IPS DF 6.9 (cell line): Measurements from ENCODE around the gene DLST.
A peak's percentile ranks its signal among the peaks of the same experiment; 100 is the strongest.

Experiments used
- DNase-seq: peaks from one replicate; pipeline ENCODE4 v3.0.0-alpha.2; 2013; ENCODE audit warnings: low read depth, low spot score
- H3K27ac ChIP-seq: one replicate; pipeline ENCODE4 v1.5.1; 2013; ENCODE audit warnings: low read length, control low read depth
- H3K27me3 ChIP-seq: 2 replicates; pipeline ENCODE4 v1.6.1; 2013; ENCODE audit warnings: mild to moderate bottlenecking, low read length; ENCODE audit not compliant: control insufficient read depth, insufficient read depth
- H3K36me3 ChIP-seq: 2 replicates; pipeline ENCODE4 v1.6.1; 2013; ENCODE audit warnings: low read length; ENCODE audit not compliant: control insufficient read depth, insufficient read depth
- H3K4me1 ChIP-seq: 2 replicates; pipeline ENCODE4 v1.6.1; 2013; ENCODE audit warnings: low read length; ENCODE audit not compliant: control insufficient read depth, insufficient read depth
- H3K4me3 ChIP-seq: 2 replicates; pipeline ENCODE4 v1.5.1; 2013; ENCODE audit warnings: mild to moderate bottlenecking, low read length
- H3K9me3 ChIP-seq: 2 replicates; pipeline ENCODE4 v1.6.1; 2013; ENCODE audit warnings: low read length, inconsistent platforms; ENCODE audit not compliant: control insufficient read depth, insufficient read depth
- WGBS: extraction: QIAGEN DNeasy Blood & Tissue Kit; methylation state at CpG from one replicate; pipeline ENCODE4 v1.1.7; 2013; ENCODE audit warnings: mixed read lengths, missing lambda C conversion rate; ENCODE audit not compliant: insufficient read length, insufficient coverage; 5-methylcytosine and 5-hydroxymethylcytosine counted together

Gene DLST

GRCh38 chr14:74860899-74861733 is 20.6 kb upstream of the DLST start:
- no peak overlapping the region for H3K4me3 ChIP-seq
- H3K4me1 ChIP-seq = no peaks in the 10 kb centered on the region
- DNase-seq = peak; percentile 82
- no peaks in the 10 kb centered on the region for H3K9me3 ChIP-seq
- WGBS = no CpG with 5 or more reads among the region's 7 CpGs
- H3K27me3 ChIP-seq = no peaks in the 10 kb centered on the region
- H3K36me3 ChIP-seq = no peaks in the 10 kb centered on the region
- H3K27ac ChIP-seq = no peak overlapping the region

GRCh38 chr14:74861734-74862090 is 20.0 kb upstream of the DLST start:
- no peaks in the 10 kb centered on the region for H3K27me3 ChIP-seq
- WGBS = no CpG with 5 or more reads among the region's 3 CpGs
- no peaks in the 10 kb centered on the region for H3K4me1 ChIP-seq
- H3K4me3 ChIP-seq = no peak overlapping the region
- no peak for DNase-seq
- H3K9me3 ChIP-seq = no peaks in the 10 kb centered on the region
- H3K27ac ChIP-seq = no peak overlapping the region
- no peaks in the 10 kb centered on the region for H3K36me3 ChIP-seq

GRCh38 chr14:74863274-74863673 is 18.4 kb upstream of the DLST start:
- no peak for DNase-seq
- H3K9me3 ChIP-seq = no peaks in the 10 kb centered on the region
- H3K27ac ChIP-seq = no peak overlapping the region
- H3K4me1 ChIP-seq = no peaks in the 10 kb centered on the region
- no peak overlapping the region for H3K4me3 ChIP-seq
- H3K27me3 ChIP-seq = no peaks in the 10 kb centered on the region
- WGBS = no CpG with 5 or more reads among the region's 9 CpGs
- H3K36me3 ChIP-seq = no peaks in the 10 kb centered on the region

- H3K27ac ChIP-seq = no peak overlapping the region
- no peak overlapping the region for H3K4me3 ChIP-seq
- H3K4me1 ChIP-seq = no peaks in the 10 kb centered on the region
- WGBS = no CpG with 5 or more reads among the region's 9 CpGs
- no peak for DNase-seq
- no peaks in the 10 kb centered on the region for H3K27me3 ChIP-seq
- H3K36me3 ChIP-seq = no peaks in the 10 kb centered on the region
- H3K9me3 ChIP-seq = no peaks in the 10 kb centered on the region
Measured at GRCh38 chr14:74864198-74864597, 17.5 kb upstream of the DLST start.

- Histone ChIP-seq H3K4me3 (no peak overlapping the region), H3K9me3 (no peaks in the 10 kb centered on the region), H3K27ac (no peak overlapping the region), H3K36me3 (no peaks in the 10 kb centered on the region), H3K4me1 (no peaks in the 10 kb centered on the region), H3K27me3 (no peaks in the 10 kb centered on the region)
- WGBS = no CpG with 5 or more reads among the region's 5 CpGs
- DNase-seq = no peak
Measured at GRCh38 chr14:74865156-74865555, 16.6 kb upstream of the DLST start.

GRCh38 chr14:74866708-74867389 is 14.9 kb upstream of the DLST start:
- Histone ChIP-seq H3K27me3 (no peaks in the 10 kb centered on the region), H3K27ac (no peak overlapping the region), H3K4me3 (no peak overlapping the region), H3K9me3 (no peaks in the 10 kb centered on the region), H3K4me1 (no peaks in the 10 kb centered on the region), H3K36me3 (no peaks in the 10 kb centered on the region)
- WGBS = no CpG with 5 or more reads among the region's 3 CpGs
- no peak for DNase-seq

- no peak overlapping the region for H3K27ac ChIP-seq
- no peaks in the 10 kb centered on the region for H3K27me3 ChIP-seq
- no CpG with 5 or more reads among the region's 5 CpGs for WGBS
- H3K9me3 ChIP-seq = no peaks in the 10 kb centered on the region
- no peak for DNase-seq
- no peak overlapping the region for H3K4me3 ChIP-seq
- H3K4me1 ChIP-seq = no peaks in the 10 kb centered on the region
- no peaks in the 10 kb centered on the region for H3K36me3 ChIP-seq
Measured at GRCh38 chr14:74867673-74868072, 14.0 kb upstream of the DLST start.

- no peaks in the 10 kb centered on the region for H3K9me3 ChIP-seq
- no peak overlapping the region for H3K4me3 ChIP-seq
- H3K36me3 ChIP-seq = no peaks in the 10 kb centered on the region
- DNase-seq = no peak
- H3K27ac ChIP-seq = no peak overlapping the region
- WGBS = no CpG with 5 or more reads among the region's 8 CpGs
- no peaks in the 10 kb centered on the region for H3K27me3 ChIP-seq
- no peaks in the 10 kb centered on the region for H3K4me1 ChIP-seq
Measured at GRCh38 chr14:74868739-74869138, 13.0 kb upstream of the DLST start.

- H3K4me1 ChIP-seq = no peaks in the 10 kb centered on the region
- H3K27ac ChIP-seq = no peak overlapping the region
- no peak overlapping the region for H3K4me3 ChIP-seq
- no peaks in the 10 kb centered on the region for H3K27me3 ChIP-seq
- WGBS = no CpG with 5 or more reads among the region's 4 CpGs
- H3K9me3 ChIP-seq = no peaks in the 10 kb centered on the region
- no peaks in the 10 kb centered on the region for H3K36me3 ChIP-seq
- no peak for DNase-seq
Measured at GRCh38 chr14:74871819-74872218, 9.9 kb upstream of the DLST start.

GRCh38 chr14:74875204-74875603 is 6.5 kb upstream of the DLST start:
- H3K9me3 ChIP-seq = no peaks in the 10 kb centered on the region
- DNase-seq = no peak
- WGBS = no CpG with 5 or more reads among the region's 5 CpGs
- H3K36me3 ChIP-seq = no peaks in the 10 kb centered on the region
- H3K4me3 ChIP-seq = no peak overlapping the region
- H3K27ac ChIP-seq = no peak overlapping the region
- no peaks in the 10 kb centered on the region for H3K27me3 ChIP-seq
- no peaks in the 10 kb centered on the region for H3K4me1 ChIP-seq
